Measurements from ENCODE around the gene NTM. TPM values are rescaled to one million over a fixed set of nuclear protein-coding genes. Genes with fewer than 3 reads are reported as not detected.

NTM gene
- total and polyA plus RNA-seq, 10 donors: 0.13 to 1.6 (median 0.67) TPM

GRCh38 chr11:131969261-131969660, 598.8 kb downstream of the NTM start:
- intact Hi-C loops (cut with DNase I; ENCODE audit: low total_unique reads): no loop called here
- no peaks in the 10 kb centered on the region for H3K9me3 ChIP-seq
- no peaks in the 10 kb centered on the region for H3K4me1 ChIP-seq
- no peaks in the 10 kb centered on the region for H3K27me3 ChIP-seq (replicated peaks in 1 of 7)
- H3K27ac ChIP-seq: no peak overlapping the region
- DNase-seq: no peak
- TF ChIP-seq, protein P1, sequence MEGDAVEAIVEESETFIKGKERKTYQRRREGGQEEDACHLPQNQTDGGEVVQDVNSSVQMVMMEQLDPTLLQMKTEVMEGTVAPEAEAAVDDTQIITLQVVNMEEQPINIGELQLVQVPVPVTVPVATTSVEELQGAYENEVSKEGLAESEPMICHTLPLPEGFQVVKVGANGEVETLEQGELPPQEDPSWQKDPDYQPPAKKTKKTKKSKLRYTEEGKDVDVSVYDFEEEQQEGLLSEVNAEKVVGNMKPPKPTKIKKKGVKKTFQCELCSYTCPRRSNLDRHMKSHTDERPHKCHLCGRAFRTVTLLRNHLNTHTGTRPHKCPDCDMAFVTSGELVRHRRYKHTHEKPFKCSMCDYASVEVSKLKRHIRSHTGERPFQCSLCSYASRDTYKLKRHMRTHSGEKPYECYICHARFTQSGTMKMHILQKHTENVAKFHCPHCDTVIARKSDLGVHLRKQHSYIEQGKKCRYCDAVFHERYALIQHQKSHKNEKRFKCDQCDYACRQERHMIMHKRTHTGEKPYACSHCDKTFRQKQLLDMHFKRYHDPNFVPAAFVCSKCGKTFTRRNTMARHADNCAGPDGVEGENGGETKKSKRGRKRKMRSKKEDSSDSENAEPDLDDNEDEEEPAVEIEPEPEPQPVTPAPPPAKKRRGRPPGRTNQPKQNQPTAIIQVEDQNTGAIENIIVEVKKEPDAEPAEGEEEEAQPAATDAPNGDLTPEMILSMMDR (IDR thresholded peaks at IDR 0.05 in 8 of 11, conservative IDR thresholded peaks at IDR 0.05 in 3 of 11): no peak
- TF ChIP-seq POLR2A (IDR thresholded peaks at IDR 0.05) (no peak), POLR2AphosphoS5 (IDR thresholded peaks at IDR 0.05) (no peak)
- no peaks in the 10 kb centered on the region for H3K36me3 ChIP-seq
- 73 to 90% (median 88%) methylated on average over 2 of the region's 2 CpGs for WGBS, 5 donors
- H3K4me3 ChIP-seq: no peak overlapping the region

DNA sequence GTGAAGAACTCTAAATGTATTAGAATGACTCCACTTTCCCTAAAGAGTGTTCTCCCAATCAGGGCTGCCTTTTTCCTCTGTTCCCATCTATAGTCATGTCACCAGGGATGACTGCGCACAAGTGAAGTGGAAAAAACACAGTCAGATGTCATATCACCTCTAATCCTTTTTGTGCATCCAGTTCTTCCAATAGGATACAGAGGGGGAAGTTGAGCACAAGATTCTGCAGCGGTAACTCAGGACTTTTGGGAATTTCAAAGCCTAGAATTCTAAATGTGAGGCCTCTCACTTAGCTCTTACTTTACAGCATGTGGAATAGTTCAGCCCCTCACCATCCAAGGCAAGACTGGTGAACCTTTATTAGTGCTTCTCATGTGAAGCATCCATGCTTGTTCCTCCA, 602.6 kb downstream of the NTM start:
- 92 to 97% (median 95%) methylated on average over 2 of the region's 2 CpGs for WGBS, 5 donors
- no peaks in the 10 kb centered on the region for H3K9me3 ChIP-seq
- H3K27ac ChIP-seq: no peak overlapping the region
- intact Hi-C loops (cut with DNase I; ENCODE audit: low total_unique reads): no loop called here
- no peaks in the 10 kb centered on the region for H3K27me3 ChIP-seq (replicated peaks in 1 of 7)
- TF ChIP-seq POLR2AphosphoS5 (IDR thresholded peaks at IDR 0.05) (no peak), POLR2A (IDR thresholded peaks at IDR 0.05) (no peak)
- TF ChIP-seq, protein P1 (IDR thresholded peaks at IDR 0.05 in 8 of 11, conservative IDR thresholded peaks at IDR 0.05 in 3 of 11): no peak
- no peaks in the 10 kb centered on the region for H3K4me1 ChIP-seq
- no peak for DNase-seq
- H3K4me3 ChIP-seq: no peak overlapping the region
- H3K36me3 ChIP-seq: no peaks in the 10 kb centered on the region

GRCh38 chr11:131975619-131976018, 605.2 kb downstream of the NTM start:
- WGBS, 5 donors: 43 to 56% (median 49%) methylated on average over 5 of the region's 5 CpGs
- no peak for DNase-seq
- H3K4me3 ChIP-seq: no peak overlapping the region
- H3K9me3 ChIP-seq: no peaks in the 10 kb centered on the region
- H3K4me1 ChIP-seq: no peaks in the 10 kb centered on the region
- H3K36me3 ChIP-seq: no peaks in the 10 kb centered on the region
- TF ChIP-seq POLR2AphosphoS5 (IDR thresholded peaks at IDR 0.05) (no peak), POLR2A (IDR thresholded peaks at IDR 0.05) (no peak)
- TF ChIP-seq, protein P1 (IDR thresholded peaks at IDR 0.05 in 8 of 11, conservative IDR thresholded peaks at IDR 0.05 in 3 of 11): no peak
- H3K27me3 ChIP-seq (replicated peaks in 1 of 7): peaks cover 0 to 8% (median 0%) of the 10 kb centered on the region in 7 donors
- no peak overlapping the region for H3K27ac ChIP-seq
- intact Hi-C loops (cut with DNase I; ENCODE audit: low total_unique reads): no loop called here

DNA sequence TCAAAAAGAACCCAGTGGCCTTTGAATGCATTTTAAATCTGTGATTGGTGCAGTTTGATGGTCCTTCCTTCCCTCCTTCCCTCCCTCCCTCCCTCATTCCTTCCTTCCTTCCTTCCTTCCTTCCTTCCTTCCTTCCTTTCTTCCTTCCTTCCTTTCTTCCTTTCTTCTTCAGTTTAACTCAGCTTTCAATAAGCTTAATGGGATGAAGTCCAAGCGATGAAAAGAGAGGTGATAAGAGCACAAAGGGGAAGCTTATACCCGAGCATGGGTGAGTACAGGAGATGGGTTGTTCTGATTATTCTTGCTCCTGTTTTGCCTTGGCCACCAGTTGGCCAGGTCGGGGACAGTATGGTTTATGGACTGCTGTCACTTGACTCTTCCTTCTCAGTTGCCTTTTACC, 605.6 kb downstream of the NTM start:
- DNase-seq: no peak
- Histone ChIP-seq H3K27ac (no peak overlapping the region), H3K27me3 (replicated peaks in 1 of 7) (peaks cover 0 to 8% (median 0%) of the 10 kb centered on the region in 7 donors), H3K4me1 (no peaks in the 10 kb centered on the region), H3K4me3 (no peak overlapping the region), H3K9me3 (no peaks in the 10 kb centered on the region), H3K36me3 (no peaks in the 10 kb centered on the region)
- TF ChIP-seq, protein P1 (IDR thresholded peaks at IDR 0.05 in 8 of 11, conservative IDR thresholded peaks at IDR 0.05 in 3 of 11): no peak
- TF ChIP-seq POLR2A (IDR thresholded peaks at IDR 0.05) (no peak), POLR2AphosphoS5 (IDR thresholded peaks at IDR 0.05) (no peak)
- intact Hi-C loops (cut with DNase I; ENCODE audit: low total_unique reads): no loop called here
- 51 to 73% (median 63%) methylated on average over 3 of the region's 3 CpGs for WGBS, 5 donors

All from spleen (tissue), 11 donors.